Hematopoietic multipotent progenitor cell (in vitro differentiated cells): ENCODE results near the gene EPDR1. TPM values are rescaled to one million over a fixed set of nuclear protein-coding genes. Genes with fewer than 3 reads are reported as not detected.
A peak's percentile ranks its signal among the peaks of the same experiment; 100 is the strongest.

Source experiments
- DNase-seq, 3 donors: peaks; one replicate each; pipeline ENCODE4 v3.0.0-alpha.2; 2011 to 2015; ENCODE audit warnings: low read depth in 2 of 3, low spot score in 2 of 3
- total RNA-seq: library from RNA; depleted of rRNA; stranded (reverse); fragments of >200 nt; gene quantifications from one replicate; pipeline ENCODE4 v1.2.3, GENCODE V29; 2012

Gene EPDR1
- total RNA-seq, 1 donor = 40.1 TPM

GRCh38 chr7:37973915-37974314, 53.5 kb downstream of the EPDR1 start:
- DNase-seq = peak in 2 of 3 donors; percentile 21 to 31

- DNase-seq = no peak
Observed at GRCh38 chr7:37974711-37975110, 54.3 kb downstream of the EPDR1 start.

DNA sequence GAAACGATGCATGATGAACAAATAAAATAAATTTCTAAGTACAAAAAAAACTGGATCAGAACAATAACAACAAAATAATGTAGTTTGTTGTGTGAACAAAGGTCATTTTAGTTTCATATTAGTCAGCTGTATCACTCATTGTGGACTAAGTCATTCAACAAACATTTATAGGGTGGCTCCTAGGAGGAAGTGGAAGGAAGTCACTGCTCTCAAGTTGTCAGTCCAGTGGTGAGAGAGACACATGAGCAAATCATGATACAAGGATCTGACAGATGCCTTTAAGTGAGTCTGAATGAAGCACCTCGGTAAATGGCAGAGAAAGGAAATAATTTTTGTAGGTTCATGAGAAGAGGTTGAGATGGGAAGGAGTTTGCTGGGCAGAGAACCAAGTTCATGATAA, 56.8 kb downstream of the EPDR1 start:
- DNase-seq = no peak

GRCh38 chr7:37981664-37982063, 61.2 kb downstream of the EPDR1 start:
- no peak for DNase-seq

DNA sequence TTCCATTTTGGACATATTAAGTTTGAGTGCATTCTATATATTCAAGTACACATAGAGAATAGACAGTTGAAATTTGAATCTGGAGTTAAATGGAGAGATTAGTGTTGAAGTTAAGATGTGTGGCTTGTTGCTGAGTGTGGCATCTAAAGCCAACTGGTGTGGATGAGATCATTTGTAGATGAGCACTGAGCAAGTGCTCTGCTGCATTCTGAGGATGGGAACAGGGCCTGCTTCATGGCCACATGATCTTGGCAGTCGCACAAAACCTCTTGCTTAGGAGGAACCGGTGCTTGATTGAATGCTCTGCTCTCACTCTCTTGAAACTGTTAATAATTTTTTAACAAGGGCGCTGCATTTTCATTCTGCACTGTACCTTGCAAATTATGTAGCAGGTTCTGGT, 62.0 kb downstream of the EPDR1 start:
- no peak for DNase-seq

DNA sequence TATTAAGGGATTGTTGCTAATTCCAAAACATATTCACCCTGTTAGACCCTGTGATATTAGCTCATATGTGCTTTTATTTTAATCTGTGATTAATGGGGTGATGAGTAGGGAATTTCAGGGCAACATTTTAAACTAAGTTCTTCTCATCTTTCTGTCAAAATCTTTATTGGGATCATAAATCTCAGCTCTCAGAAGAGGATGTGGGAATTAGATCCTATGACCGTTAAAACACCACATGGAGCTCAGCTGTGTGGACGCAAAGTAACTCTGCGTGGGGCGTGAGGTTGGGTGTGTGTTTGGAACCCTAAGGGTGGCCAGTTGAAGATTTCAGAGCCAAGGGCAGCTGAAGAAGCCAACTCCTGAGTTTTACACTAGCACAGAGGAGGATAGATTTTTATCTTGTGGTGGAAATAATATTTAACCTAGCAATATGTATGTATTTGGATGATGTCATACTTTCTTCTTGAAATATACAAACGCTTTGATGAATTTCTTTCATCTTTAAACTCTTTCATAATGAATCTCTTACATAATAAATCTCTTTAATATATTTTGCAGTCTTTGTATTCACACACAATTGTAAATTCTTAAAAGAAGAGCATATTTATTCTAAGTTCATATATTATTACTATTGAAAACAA, 64.4 kb downstream of the EPDR1 start:
- DNase-seq = no peak

DNA sequence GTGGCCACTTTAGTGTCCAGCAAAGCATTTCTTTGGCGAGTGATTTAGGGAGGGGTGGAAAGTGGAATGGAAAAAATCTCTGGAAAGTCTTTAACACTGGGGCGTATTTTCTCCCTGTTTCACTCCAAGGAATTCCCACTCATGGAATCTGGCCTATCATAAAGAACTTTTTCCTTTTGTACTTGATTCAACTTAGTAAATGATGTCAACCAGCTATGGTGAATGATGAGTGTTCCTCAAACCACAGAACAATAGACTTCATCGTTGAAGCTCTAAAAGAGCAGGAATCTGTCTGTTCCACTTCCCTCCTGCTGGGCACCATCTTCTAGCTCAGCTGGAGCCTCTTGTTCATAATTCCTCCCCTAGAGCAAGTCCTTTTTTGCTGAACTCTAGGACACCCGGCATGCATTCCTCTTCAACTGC, 66.5 kb downstream of the EPDR1 start:
- no peak for DNase-seq

DNA sequence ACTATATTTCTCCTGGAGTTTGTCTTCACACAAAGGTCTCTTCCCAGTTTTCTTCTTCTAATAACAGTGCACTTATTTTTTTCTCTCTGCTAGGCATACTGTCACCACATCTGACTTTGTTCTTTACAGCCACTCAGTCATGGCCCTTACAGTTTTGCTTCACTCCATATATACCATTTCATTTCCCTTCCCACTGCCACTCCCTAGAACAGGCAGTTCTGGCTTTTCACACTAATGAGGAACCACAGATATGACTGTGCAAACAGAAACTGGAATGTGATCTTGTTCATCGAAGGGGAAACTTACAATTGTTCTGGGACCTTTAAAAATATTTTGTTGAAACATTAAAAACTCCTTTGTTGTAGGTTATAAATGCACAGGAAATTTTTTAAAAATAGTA, 67.3 kb downstream of the EPDR1 start:
- DNase-seq = peak in 1 of 3 donors; percentile 42

DNA sequence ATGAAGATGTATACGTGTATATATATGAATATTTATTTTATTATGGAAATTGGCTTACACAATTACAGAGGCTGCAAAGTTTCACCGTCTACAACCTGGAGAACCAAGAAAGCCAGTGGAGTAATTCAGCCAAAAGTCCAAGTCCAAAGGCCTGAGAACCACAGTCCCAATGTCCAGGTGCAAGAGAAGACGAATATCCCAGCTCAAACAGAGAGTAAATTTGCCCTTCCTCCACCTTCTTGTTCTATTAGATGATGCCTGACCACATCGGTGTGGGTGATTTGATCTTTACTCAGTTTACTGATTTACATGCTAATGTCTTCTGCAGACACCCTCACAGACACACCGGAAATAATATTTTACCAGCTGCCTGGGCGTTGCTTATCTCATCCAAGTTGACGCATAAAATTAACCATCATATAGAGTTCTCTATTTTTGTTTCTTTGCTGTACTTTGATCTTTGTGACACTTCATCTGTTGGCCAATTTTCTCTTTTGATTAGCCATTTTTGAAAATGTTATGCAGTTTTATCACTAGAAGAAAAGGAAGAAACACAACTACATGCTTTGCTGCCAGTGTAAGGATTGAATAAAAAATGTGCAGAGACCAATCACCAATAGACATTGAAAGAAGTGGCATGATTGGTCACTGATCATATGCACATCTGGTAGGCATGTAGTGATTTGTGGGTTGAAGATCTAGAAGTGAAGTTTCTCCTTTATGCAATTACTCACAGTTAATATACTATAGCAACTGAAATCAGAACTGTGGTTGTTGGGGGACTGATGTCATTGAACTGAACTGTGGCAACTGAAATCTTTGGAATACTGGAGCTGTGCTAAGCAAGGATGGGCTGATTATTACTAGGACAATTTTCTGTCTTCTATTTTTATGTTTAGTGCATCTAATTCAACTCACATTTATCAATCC, 68.5 kb downstream of the EPDR1 start:
- no peak for DNase-seq

DNA sequence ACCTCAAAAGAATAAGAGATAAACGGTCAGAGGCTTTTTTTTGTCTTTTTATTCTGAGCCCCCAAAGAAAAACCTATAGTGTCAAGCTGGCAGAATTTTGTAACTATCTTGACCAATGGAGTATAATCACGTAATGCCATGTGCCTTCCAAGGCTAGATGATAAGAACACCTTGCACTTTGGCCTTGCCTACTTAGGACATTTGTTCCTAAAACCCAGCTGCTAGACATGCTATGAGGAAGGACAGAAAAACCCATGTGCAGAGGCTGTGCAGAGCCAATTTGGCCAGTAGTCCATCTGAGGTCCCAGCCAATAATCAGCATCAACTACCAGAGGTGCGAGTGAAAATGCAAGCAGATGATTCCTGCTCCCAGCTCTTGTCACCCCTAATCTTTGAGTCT, 69.9 kb downstream of the EPDR1 start:
- DNase-seq = no peak

DNA sequence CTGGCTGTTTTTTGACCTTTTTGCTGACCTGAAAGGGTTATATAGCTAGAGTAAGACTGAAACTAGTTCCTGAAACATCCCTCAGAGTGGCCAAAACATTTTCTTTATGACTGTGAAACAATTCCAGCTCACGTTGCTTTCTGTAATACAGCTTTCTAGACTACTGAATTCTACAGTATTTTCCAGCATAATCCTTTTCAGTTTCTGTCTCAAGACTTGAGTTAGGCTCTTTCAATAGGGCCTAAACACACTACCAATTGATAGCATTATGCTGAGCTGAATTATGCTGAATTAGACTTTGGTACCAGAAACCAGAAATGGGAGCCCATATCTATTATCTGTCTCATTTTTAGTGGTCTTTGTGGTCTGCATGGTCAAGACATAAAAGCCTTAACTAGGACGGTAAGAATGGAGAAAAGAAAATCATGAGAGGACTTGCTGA, 72.6 kb downstream of the EPDR1 start:
- DNase-seq = no peak

- no peak for DNase-seq
Observed at GRCh38 chr7:37999673-38000072, 79.2 kb downstream of the EPDR1 start.

DNA sequence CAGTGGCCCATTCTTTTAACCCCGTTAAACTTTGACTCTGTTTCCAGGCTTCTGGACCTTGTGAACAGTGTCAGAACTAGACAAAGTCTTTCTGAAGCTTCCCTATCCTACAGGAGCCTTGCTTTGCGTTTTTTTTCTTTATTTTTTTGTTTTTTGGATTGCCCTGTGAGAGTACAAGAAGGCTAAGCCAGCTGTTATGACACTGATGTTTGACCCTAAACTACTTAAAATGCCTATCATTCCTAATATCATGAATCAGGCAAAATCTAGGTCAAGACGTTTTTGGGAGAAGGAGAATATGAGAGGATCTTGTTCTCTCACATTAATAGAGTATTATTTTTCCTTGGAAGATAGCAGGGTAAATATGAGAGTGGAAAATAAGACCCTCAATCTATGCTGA, 79.8 kb downstream of the EPDR1 start:
- no peak for DNase-seq

Other genes with a start within 250 kb of the EPDR1 start
- 33.9 TPM for gene GPR141, start 236.9 kb upstream of the EPDR1 start, total RNA-seq
- gene NME8, start 72.0 kb upstream of the EPDR1 start, total RNA-seq = 0.27 TPM
- gene SFRP4, start 3.8 kb upstream of the EPDR1 start, total RNA-seq = 0.27 TPM